PFSK-1 (cell line): ENCODE results near the gene RERE.
A peak's percentile ranks its signal among the peaks of the same experiment; 100 is the strongest.

ENCODE experiments used
- FOXP2 ChIP-seq: optimal IDR thresholded peaks from 2 replicates; pipeline ENCODE3; 2011; ENCODE audit warnings: borderline replicate concordance, control low read depth, inconsistent platforms; ENCODE audit not compliant: insufficient read depth; ENCODE audit errors: extremely low read length, extremely low read depth
- POLR2AphosphoS5 ChIP-seq: IDR thresholded peaks from 2 replicates; pipeline ENCODE4 v1.6.1; 2012; ENCODE audit warnings: low read depth, mild to moderate bottlenecking, control low read depth, low read length, moderate library complexity
- SIN3A ChIP-seq: IDR thresholded peaks from 2 replicates; pipeline ENCODE4 v1.6.1; 2012; ENCODE audit warnings: mild to moderate bottlenecking, low read length, moderate library complexity, borderline replicate concordance; ENCODE audit not compliant: insufficient read depth
- TAF1 ChIP-seq: IDR thresholded peaks from 2 replicates; pipeline ENCODE4 v1.6.1; 2012; ENCODE audit warnings: low read length, control low read depth, borderline replicate concordance; ENCODE audit not compliant: insufficient read depth
- TF ChIP-seq, protein P1 (sequence below), 2 experiments: IDR thresholded peaks; 2 replicates each; pipeline versions ENCODE4 v1.6.1 to v1.8.0; 2011 to 2012; ENCODE audit warnings: low read depth in 2 of 2, low read length in 2 of 2, control low read depth in 1 of 2, inconsistent platforms in 1 of 2, mild to moderate bottlenecking in 1 of 2, moderate library complexity in 1 of 2; ENCODE audit not compliant: insufficient read depth in 1 of 2

Gene RERE

DNA sequence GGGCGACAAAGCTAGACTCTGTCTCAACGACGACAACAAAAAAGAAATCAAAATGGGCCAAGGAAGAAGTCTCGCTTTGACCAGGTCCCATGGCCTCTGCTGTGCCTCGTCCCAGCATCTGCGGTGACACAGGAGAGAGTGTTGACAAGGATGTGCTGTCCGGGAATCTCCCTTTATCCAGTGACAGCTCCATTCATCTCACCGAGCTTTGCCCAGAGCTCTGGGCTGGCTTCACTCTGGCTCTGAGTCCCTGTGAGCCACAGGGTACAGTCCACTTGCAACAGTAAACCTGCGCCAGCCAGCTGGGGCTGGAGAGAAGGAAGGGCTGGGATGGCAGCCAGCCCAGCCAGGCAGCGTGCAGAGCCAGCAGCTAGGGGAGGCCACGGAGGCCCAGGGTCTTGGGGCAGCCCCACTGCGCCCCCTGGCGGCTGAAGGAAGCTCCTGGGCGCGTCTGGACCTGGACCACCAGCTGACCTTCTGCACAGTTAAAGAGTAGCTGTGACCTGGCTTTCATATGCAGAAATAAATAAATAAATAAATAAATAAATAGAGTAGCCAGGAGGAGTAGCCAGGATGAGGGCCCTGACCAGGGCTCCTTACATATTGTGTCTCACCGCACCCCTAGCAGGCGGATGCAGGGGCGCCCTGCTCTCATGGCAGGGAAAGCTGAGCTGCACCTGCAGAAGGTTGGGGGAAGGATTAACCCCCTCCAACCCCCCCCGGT is 31.4 kb upstream of the RERE start:
- TF ChIP-seq FOXP2: peak; percentile 90
- no peak for TF ChIP-seq TAF1
- no peak for TF ChIP-seq SIN3A
- TF ChIP-seq, protein P1, sequence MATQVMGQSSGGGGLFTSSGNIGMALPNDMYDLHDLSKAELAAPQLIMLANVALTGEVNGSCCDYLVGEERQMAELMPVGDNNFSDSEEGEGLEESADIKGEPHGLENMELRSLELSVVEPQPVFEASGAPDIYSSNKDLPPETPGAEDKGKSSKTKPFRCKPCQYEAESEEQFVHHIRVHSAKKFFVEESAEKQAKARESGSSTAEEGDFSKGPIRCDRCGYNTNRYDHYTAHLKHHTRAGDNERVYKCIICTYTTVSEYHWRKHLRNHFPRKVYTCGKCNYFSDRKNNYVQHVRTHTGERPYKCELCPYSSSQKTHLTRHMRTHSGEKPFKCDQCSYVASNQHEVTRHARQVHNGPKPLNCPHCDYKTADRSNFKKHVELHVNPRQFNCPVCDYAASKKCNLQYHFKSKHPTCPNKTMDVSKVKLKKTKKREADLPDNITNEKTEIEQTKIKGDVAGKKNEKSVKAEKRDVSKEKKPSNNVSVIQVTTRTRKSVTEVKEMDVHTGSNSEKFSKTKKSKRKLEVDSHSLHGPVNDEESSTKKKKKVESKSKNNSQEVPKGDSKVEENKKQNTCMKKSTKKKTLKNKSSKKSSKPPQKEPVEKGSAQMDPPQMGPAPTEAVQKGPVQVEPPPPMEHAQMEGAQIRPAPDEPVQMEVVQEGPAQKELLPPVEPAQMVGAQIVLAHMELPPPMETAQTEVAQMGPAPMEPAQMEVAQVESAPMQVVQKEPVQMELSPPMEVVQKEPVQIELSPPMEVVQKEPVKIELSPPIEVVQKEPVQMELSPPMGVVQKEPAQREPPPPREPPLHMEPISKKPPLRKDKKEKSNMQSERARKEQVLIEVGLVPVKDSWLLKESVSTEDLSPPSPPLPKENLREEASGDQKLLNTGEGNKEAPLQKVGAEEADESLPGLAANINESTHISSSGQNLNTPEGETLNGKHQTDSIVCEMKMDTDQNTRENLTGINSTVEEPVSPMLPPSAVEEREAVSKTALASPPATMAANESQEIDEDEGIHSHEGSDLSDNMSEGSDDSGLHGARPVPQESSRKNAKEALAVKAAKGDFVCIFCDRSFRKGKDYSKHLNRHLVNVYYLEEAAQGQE (IDR thresholded peaks at IDR 0.05; ENCODE audit: insufficient read depth in 1 of 2, low read depth in 2 of 2, low read length in 2 of 2): no peak
- TF ChIP-seq POLR2AphosphoS5: no peak

DNA sequence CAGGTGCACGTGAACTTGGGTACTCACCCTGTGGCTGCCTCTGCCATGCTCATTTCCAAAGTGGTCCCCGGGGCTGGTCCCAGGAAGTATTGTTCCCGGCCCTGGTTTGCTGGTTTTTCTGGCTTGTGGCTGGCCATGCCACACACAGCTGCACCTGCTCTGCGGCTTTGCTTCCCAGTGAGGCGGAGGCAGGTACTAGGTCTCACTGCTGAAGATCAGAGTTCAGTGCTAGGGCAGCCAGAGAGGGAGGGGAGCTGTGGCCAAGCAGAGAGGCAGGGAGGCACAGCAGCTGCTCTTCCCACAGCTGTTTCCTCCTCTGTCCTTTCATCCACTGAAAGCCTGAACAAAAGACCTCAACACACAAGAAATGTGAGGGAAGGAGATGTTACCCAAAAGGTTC is 30.6 kb upstream of the RERE start:
- TF ChIP-seq FOXP2: no peak
- TF ChIP-seq, protein P1 (IDR thresholded peaks at IDR 0.05; ENCODE audit: insufficient read depth in 1 of 2, low read depth in 2 of 2, low read length in 2 of 2): no peak
- TF ChIP-seq POLR2AphosphoS5: no peak
- TF ChIP-seq TAF1: no peak
- TF ChIP-seq SIN3A: no peak

DNA sequence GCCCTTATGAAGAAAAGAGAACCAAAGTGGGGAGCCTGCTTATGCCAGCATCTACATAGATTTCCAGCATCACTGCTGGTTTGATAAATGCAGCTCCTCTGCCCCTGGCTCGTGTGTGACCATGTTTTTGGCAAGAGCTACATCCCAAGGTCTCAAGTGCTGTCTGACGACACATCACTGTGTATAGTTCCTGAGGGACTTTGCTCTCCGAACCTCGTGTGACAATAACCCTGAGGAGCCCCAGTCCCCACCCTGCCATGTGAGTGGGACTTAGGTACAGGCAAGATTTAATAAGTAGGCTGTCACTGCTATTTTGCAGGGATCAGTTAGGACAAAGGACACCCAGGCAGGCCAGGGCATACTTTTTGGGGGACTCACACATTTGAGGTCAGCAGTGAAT is 28.8 kb upstream of the RERE start:
- TF ChIP-seq SIN3A: no peak
- TF ChIP-seq POLR2AphosphoS5: no peak
- TF ChIP-seq, protein P1 (IDR thresholded peaks at IDR 0.05; ENCODE audit: insufficient read depth in 1 of 2, low read depth in 2 of 2, low read length in 2 of 2): no peak

GRCh38 chr1:8845104-8846097 is 28.0 kb upstream of the RERE start:
- TF ChIP-seq, protein P1 (IDR thresholded peaks at IDR 0.05; ENCODE audit: insufficient read depth in 1 of 2, low read depth in 2 of 2, low read length in 2 of 2): no peak
- TF ChIP-seq FOXP2 (no peak), SIN3A (no peak), POLR2AphosphoS5 (no peak), TAF1 (no peak)
